Activated CD8-positive, alpha-beta memory T cell treated with anti-CD3 and anti-CD28 coated beads for 4 hours (primary cell): ENCODE measurements around the gene FAM50A.

Source experiments
- DNase-seq, 2 donors: peaks; one replicate each; pipeline ENCODE4 v3.0.0-alpha.2; 2020; ENCODE audit warnings: low read depth in 2 of 2

The FAM50A gene

GRCh38 chrX:154463611-154464220 is 19.8 kb downstream of the FAM50A start:
- no peak for DNase-seq

- DNase-seq = no peak
Observed at GRCh38 chrX:154464806-154465365, 20.9 kb downstream of the FAM50A start.

GRCh38 chrX:154465601-154466000 is 21.7 kb downstream of the FAM50A start:
- DNase-seq = no peak

GRCh38 chrX:154466036-154466435 is 22.1 kb downstream of the FAM50A start:
- no peak for DNase-seq

GRCh38 chrX:154466907-154467306 is 23.0 kb downstream of the FAM50A start:
- no peak for DNase-seq

- DNase-seq = no peak
Observed at GRCh38 chrX:154467556-154467955, 23.6 kb downstream of the FAM50A start.

- DNase-seq = no peak
Observed at GRCh38 chrX:154468217-154468616, 24.3 kb downstream of the FAM50A start.

- DNase-seq = no peak
Observed at GRCh38 chrX:154469114-154469513, 25.2 kb downstream of the FAM50A start.

- DNase-seq = no peak
Observed at GRCh38 chrX:154469880-154470279, 25.9 kb downstream of the FAM50A start.

- DNase-seq = no peak
Observed at GRCh38 chrX:154470434-154470833, 26.5 kb downstream of the FAM50A start.

GRCh38 chrX:154470914-154471568 is 27.1 kb downstream of the FAM50A start:
- DNase-seq = no peak

- DNase-seq = no peak
Observed at GRCh38 chrX:154471839-154472684, 28.1 kb downstream of the FAM50A start.

GRCh38 chrX:154472685-154473632 is 29.0 kb downstream of the FAM50A start:
- DNase-seq = no peak

GRCh38 chrX:154473683-154474082 is 29.7 kb downstream of the FAM50A start:
- no peak for DNase-seq

- no peak for DNase-seq
Observed at GRCh38 chrX:154476821-154477220, 32.9 kb downstream of the FAM50A start.

- DNase-seq = no peak
Observed at GRCh38 chrX:154477891-154478477, 34.0 kb downstream of the FAM50A start.

- peak; percentile 82 for DNase-seq
Observed at GRCh38 chrX:154478728-154479622, 35.0 kb downstream of the FAM50A start, which contains the start of gene LAGE3. LAGE3 (minus strand) TSS chrX:154479281; CDS start chrX:154478915, 366 bp downstream.

GRCh38 chrX:154481195-154481594 is 37.3 kb downstream of the FAM50A start:
- DNase-seq = no peak

GRCh38 chrX:154481911-154482601 is 38.1 kb downstream of the FAM50A start:
- DNase-seq = no peak
